Skeletal muscle tissue (tissue), 4 donors: ENCODE data around the gene ASPG. TPM values are rescaled to one million over a fixed set of nuclear protein-coding genes. Genes with fewer than 3 reads are reported as not detected.

Source experiments
- H3K27ac ChIP-seq: one replicate; pipeline ENCODE4 v1.7.0; 2013; ENCODE audit warnings: mild to moderate bottlenecking, low read depth, low read length, inconsistent platforms
- H3K27me3 ChIP-seq, 3 donors: one replicate each; pipeline ENCODE4 v1.7.0; 2013; ENCODE audit warnings: low read length in 3 of 3; ENCODE audit not compliant: control insufficient read depth in 3 of 3, insufficient read depth in 3 of 3
- H3K36me3 ChIP-seq, 3 donors: one replicate each; pipeline ENCODE4 v1.7.0; 2013; ENCODE audit warnings: low read length in 3 of 3; ENCODE audit not compliant: control insufficient read depth in 3 of 3, insufficient read depth in 3 of 3
- H3K4me1 ChIP-seq, 3 donors: one replicate each; pipeline ENCODE4 v1.7.0; 2013; ENCODE audit warnings: low read length in 3 of 3, mild to moderate bottlenecking in 3 of 3; ENCODE audit not compliant: control insufficient read depth in 3 of 3, insufficient read depth in 3 of 3
- H3K4me3 ChIP-seq, 3 donors: one replicate each; pipeline ENCODE4 v1.7.0; 2013; ENCODE audit warnings: low read length in 3 of 3
- H3K9ac ChIP-seq, 3 donors: one replicate each; pipeline ENCODE4 v1.7.0; 2013; ENCODE audit warnings: low read length in 3 of 3, mild to moderate bottlenecking in 3 of 3, moderate library complexity in 2 of 3, low read depth in 1 of 3
- H3K9me3 ChIP-seq, 3 donors: one replicate each; pipeline ENCODE4 v1.7.0; 2013; ENCODE audit warnings: low read length in 3 of 3; ENCODE audit not compliant: control insufficient read depth in 3 of 3
- total RNA-seq: library from RNA; depleted of rRNA; stranded (reverse); fragments of >200 nt; gene quantifications from one replicate; pipeline ENCODE4 v1.2.3, GENCODE V29; 2014
- donor health status: Osteomylitis.

ASPG gene
- total RNA-seq, result 0.52 TPM

GRCh38 chr14:104085032-104085888 lies at the start of gene ASPG:
Gene ASPG (plus strand): TSS chr14:104085700. CDS start chr14:104085771, 71 bp downstream.
- Histone ChIP-seq H3K27me3 (peaks cover 30 to 43% (median 34%) of the 10 kb centered on the region in 3 donors), H3K4me3 (no peak within 1 kb of the TSS), H3K27ac (no peak within 1 kb of the TSS), H3K36me3 (no peaks in the 10 kb centered on the region), H3K9ac (peak within 1 kb of the TSS in 1 of 3 donors; percentile 8), H3K9me3 (no peaks in the 10 kb centered on the region), H3K4me1 (peaks cover 0 to 7% (median 4%) of the 10 kb centered on the region in 3 donors)

GRCh38 chr14:104036212-104036611 lies 49.3 kb upstream of the ASPG start:
- H3K27me3 ChIP-seq, result peaks cover 18 to 25% (median 20%) of the 10 kb centered on the region in 3 donors
- H3K27ac ChIP-seq, result no peak overlapping the region
- no peaks in the 10 kb centered on the region for H3K4me1 ChIP-seq
- H3K4me3 ChIP-seq, result no peak overlapping the region
- H3K9me3 ChIP-seq, result no peaks in the 10 kb centered on the region
- H3K9ac ChIP-seq, result no peak overlapping the region
- H3K36me3 ChIP-seq, result no peaks in the 10 kb centered on the region

GRCh38 chr14:104037074-104037473 lies 48.4 kb upstream of the ASPG start:
- H3K27me3 ChIP-seq, result peaks cover 18 to 27% (median 22%) of the 10 kb centered on the region in 3 donors
- H3K9me3 ChIP-seq, result no peaks in the 10 kb centered on the region
- H3K9ac ChIP-seq, result no peak overlapping the region
- H3K4me1 ChIP-seq, result no peaks in the 10 kb centered on the region
- no peak overlapping the region for H3K27ac ChIP-seq
- no peaks in the 10 kb centered on the region for H3K36me3 ChIP-seq
- no peak overlapping the region for H3K4me3 ChIP-seq

GRCh38 chr14:104037903-104038302 lies 47.6 kb upstream of the ASPG start:
- Histone ChIP-seq H3K9me3 (no peaks in the 10 kb centered on the region), H3K27ac (no peak overlapping the region), H3K4me1 (no peaks in the 10 kb centered on the region), H3K4me3 (no peak overlapping the region), H3K9ac (no peak overlapping the region), H3K27me3 (peaks cover 21 to 32% (median 26%) of the 10 kb centered on the region in 3 donors), H3K36me3 (no peaks in the 10 kb centered on the region)

- Histone ChIP-seq H3K36me3 (no peaks in the 10 kb centered on the region), H3K4me1 (no peaks in the 10 kb centered on the region), H3K27me3 (peaks cover 20 to 35% (median 21%) of the 10 kb centered on the region in 3 donors), H3K4me3 (no peak overlapping the region), H3K27ac (no peak overlapping the region), H3K9ac (no peak overlapping the region), H3K9me3 (no peaks in the 10 kb centered on the region)
Observed at GRCh38 chr14:104039214-104039613, 46.3 kb upstream of the ASPG start.

GRCh38 chr14:104040539-104040938 lies 45.0 kb upstream of the ASPG start:
- peaks cover 12 to 33% (median 16%) of the 10 kb centered on the region in 3 donors for H3K27me3 ChIP-seq
- H3K36me3 ChIP-seq, result no peaks in the 10 kb centered on the region
- H3K9me3 ChIP-seq, result no peaks in the 10 kb centered on the region
- no peaks in the 10 kb centered on the region for H3K4me1 ChIP-seq
- no peak overlapping the region for H3K27ac ChIP-seq
- H3K4me3 ChIP-seq, result no peak overlapping the region
- no peak overlapping the region for H3K9ac ChIP-seq

- no peak overlapping the region for H3K9ac ChIP-seq
- H3K9me3 ChIP-seq, result no peaks in the 10 kb centered on the region
- no peaks in the 10 kb centered on the region for H3K4me1 ChIP-seq
- peaks cover 10 to 28% (median 14%) of the 10 kb centered on the region in 3 donors for H3K27me3 ChIP-seq
- no peak overlapping the region for H3K27ac ChIP-seq
- no peaks in the 10 kb centered on the region for H3K36me3 ChIP-seq
- H3K4me3 ChIP-seq, result no peak overlapping the region
Observed at GRCh38 chr14:104041430-104042104, 43.9 kb upstream of the ASPG start.

- H3K27ac ChIP-seq, result no peak overlapping the region
Observed at GRCh38 chr14:104044016-104044415, 41.5 kb upstream of the ASPG start.

GRCh38 chr14:104047761-104048160 lies 37.7 kb upstream of the ASPG start:
- H3K36me3 ChIP-seq, result no peaks in the 10 kb centered on the region
- no peaks in the 10 kb centered on the region for H3K4me1 ChIP-seq
- H3K27ac ChIP-seq, result no peak overlapping the region
- H3K4me3 ChIP-seq, result no peak overlapping the region
- no peaks in the 10 kb centered on the region for H3K9me3 ChIP-seq
- H3K9ac ChIP-seq, result no peak overlapping the region
- peaks cover 4 to 9% (median 4%) of the 10 kb centered on the region in 3 donors for H3K27me3 ChIP-seq

More at GRCh38 chr14:104044016-104044415, 41.5 kb upstream of the ASPG start:
- no peak overlapping the region for H3K4me3 ChIP-seq
- peaks cover 10 to 21% (median 14%) of the 10 kb centered on the region in 3 donors for H3K27me3 ChIP-seq
- no peaks in the 10 kb centered on the region for H3K4me1 ChIP-seq
- H3K36me3 ChIP-seq, result no peaks in the 10 kb centered on the region
- H3K9ac ChIP-seq, result no peak overlapping the region
- H3K9me3 ChIP-seq, result no peaks in the 10 kb centered on the region
